B cell (primary cell): Measurements from ENCODE around the gene SAMD1. TPM values are rescaled to one million over a fixed set of nuclear protein-coding genes. Genes with fewer than 3 reads are reported as not detected.

ENCODE experiments used
- ATAC-seq: fragments of 200-7000 bp; cut with Tn5 transposase; one replicate; pipeline ENCODE4 v1.10.0; 2021; ENCODE audit warnings: low read depth, mild to moderate bottlenecking, moderate number of reproducible peaks, moderate library complexity
- CTCF ChIA-PET: fragments of 350-600 bp; sonication (Branson Sonifier 250); formaldehyde crosslinking; loops from one replicate; lab custom pipeline; 2021; ENCODE audit warnings: antibody characterized with exemption, inconsistent platforms; lab: Charles Lee
- POLR2A ChIA-PET: fragments of 350-600 bp; sonication (Branson Sonifier 250); formaldehyde crosslinking; loops from one replicate; lab custom pipeline; 2021; ENCODE audit warnings: antibody characterized with exemption; lab: Charles Lee
- DNase-seq: peaks from one replicate; pipeline ENCODE4 v3.0.0; 2013
- H2AFZ ChIP-seq: 2 replicates; pipeline ENCODE4 v1.6.1; 2012; ENCODE audit warnings: mild to moderate bottlenecking, low read depth, low read length; ENCODE audit not compliant: insufficient read depth, poor library complexity, severe bottlenecking
- H3K27ac ChIP-seq, 2 donors: 1 replicate in 1 of 2; 2 replicates in 1 of 2; pipeline ENCODE4 v1.5.1; 2012 to 2013; ENCODE audit warnings: low read length in 2 of 2, mild to moderate bottlenecking in 2 of 2, moderate library complexity in 1 of 2
- H3K27me3 ChIP-seq, 4 experiments: fragments of 200-600 bp in 1 of 4; sonication (generic) in 1 of 4; replicated peaks in 1 of 4; 1 replicate in 2 of 4; 2 replicates in 2 of 4; pipeline versions ENCODE4 v1.6.1 to v1.7.0; 2013 to 2016; ENCODE audit warnings: low read length in 3 of 4, mild to moderate bottlenecking in 2 of 4, mixed read lengths in 1 of 4, moderate library complexity in 1 of 4; ENCODE audit not compliant: insufficient read depth in 4 of 4, control insufficient read depth in 3 of 4; ENCODE audit errors: control extremely low read depth in 1 of 4
- H3K36me3 ChIP-seq, 2 experiments: replicated peaks in 1 of 2; 1 replicate in 1 of 2; 2 replicates in 1 of 2; pipeline versions ENCODE4 v1.6.1 to v1.7.1; 2013; ENCODE audit warnings: low read length in 1 of 2; ENCODE audit not compliant: insufficient read depth in 2 of 2, control insufficient read depth in 1 of 2; ENCODE audit errors: control extremely low read depth in 1 of 2, extremely low read depth in 1 of 2
- H3K4me1 ChIP-seq, 2 donors: fragments of 200-600 bp in 1 of 2; sonication (generic) in 1 of 2; 1 replicate in 1 of 2; 2 replicates in 1 of 2; pipeline versions ENCODE4 v1.5.1 to v1.6.1; 2013 to 2017; ENCODE audit warnings: low read length in 2 of 2; ENCODE audit not compliant: control insufficient read depth in 2 of 2, insufficient read depth in 2 of 2
- H3K4me2 ChIP-seq: replicated peaks from 2 replicates; pipeline ENCODE3; 2012; ENCODE audit warnings: mild to moderate bottlenecking, low read depth, low read length; ENCODE audit not compliant: poor library complexity, severe bottlenecking
- H3K4me3 ChIP-seq, 5 experiments: fragments of 200-600 bp in 1 of 5; sonication (generic) in 1 of 5; 1 replicate in 3 of 5; 2 replicates in 2 of 5; pipeline versions ENCODE4 v1.5.1 to v1.7.0; 2011 to 2016; ENCODE audit warnings: low read length in 4 of 5, mild to moderate bottlenecking in 4 of 5, low read depth in 2 of 5, control low read depth in 1 of 5, moderate library complexity in 1 of 5; ENCODE audit not compliant: insufficient read depth in 1 of 5; ENCODE audit errors: control extremely low read depth in 1 of 5, extremely low read depth in 1 of 5
- H3K79me2 ChIP-seq: fragments of 200-600 bp; sonication (generic); one replicate; pipeline ENCODE4 v1.6.0; 2016; ENCODE audit warnings: low read length; ENCODE audit not compliant: control insufficient read depth, insufficient read depth
- H3K9ac ChIP-seq: fragments of 200-600 bp; sonication (generic); 2 replicates; pipeline ENCODE4 v1.6.1; 2017; ENCODE audit warnings: mild to moderate bottlenecking, low read length, moderate library complexity
- H3K9me3 ChIP-seq, 3 donors: one replicate each; pipeline versions ENCODE4 v1.6.1 to v1.7.1; 2013; ENCODE audit warnings: low read length in 2 of 3; ENCODE audit not compliant: control insufficient read depth in 2 of 3, insufficient read depth in 1 of 3; ENCODE audit errors: control extremely low read depth in 1 of 3
- H4K20me1 ChIP-seq: 2 replicates; pipeline ENCODE4 v1.6.0; 2012; ENCODE audit warnings: mild to moderate bottlenecking, low read length; ENCODE audit not compliant: insufficient read depth, control insufficient read depth, poor library complexity, severe bottlenecking
- H3K27ac Mint-ChIP-seq: one replicate; pipeline ENCODE4 v1.8.0; 2021; ENCODE audit warnings: mixed read lengths
- H3K27me3 Mint-ChIP-seq: one replicate; pipeline ENCODE4 v1.8.0; 2021; ENCODE audit warnings: mixed read lengths
- H3K4me1 Mint-ChIP-seq: one replicate; pipeline ENCODE4 v1.8.0; 2021; ENCODE audit warnings: mixed read lengths
- H3K4me3 Mint-ChIP-seq: one replicate; pipeline ENCODE4 v1.8.0; 2021; ENCODE audit warnings: mixed read lengths
- H3K9me3 Mint-ChIP-seq: one replicate; pipeline ENCODE4 v1.8.0; 2022; ENCODE audit warnings: mixed read lengths; ENCODE audit not compliant: insufficient read depth
- CTCF ChIP-seq: fragments of 200-600 bp; IDR thresholded peaks from one replicate; pipeline ENCODE4 v1.8.0; 2022; ENCODE audit warnings: antibody characterized with exemption, mild to moderate bottlenecking
- EZH2 ChIP-seq: IDR thresholded peaks from 2 replicates; pipeline ENCODE4 v1.6.1; 2012; ENCODE audit warnings: borderline replicate concordance, low read depth, mild to moderate bottlenecking, moderate library complexity, low read length; ENCODE audit not compliant: insufficient read depth, poor library complexity, severe bottlenecking
- WGBS: methylation state at CpG from one replicate; pipeline ENCODE4 v1.1.5; 2013; ENCODE audit warnings: missing lambda C conversion rate; ENCODE audit not compliant: insufficient coverage; 5-methylcytosine and 5-hydroxymethylcytosine counted together
- intact Hi-C: fragments of 100-400 bp; cut with micrococcal nuclease; formaldehyde crosslinking; loops from one replicate; pipeline ENCODE4 v1.10.0; 2022
- polyA plus RNA-seq: library from polyadenylated mRNA; depleted of rRNA; stranded (reverse); fragments of >200 nt; gene quantifications from 2 replicates; pipeline ENCODE4 v1.2.3, GENCODE V29; 2012
- total RNA-seq, 2 donors: library from RNA; stranded (reverse); fragments of 120-200 nt in 1 of 2; gene quantifications; 1 replicate in 1 of 2; 2 replicates in 1 of 2; pipeline versions ENCODE4 v1.2.3 to v1.2.4, GENCODE V29; 2013 to 2022

The SAMD1 gene
- total and polyA plus RNA-seq, 2 donors (not counting 1 experiment from before 2014, with no cell fraction given) = 17.4 to 39.2 TPM

DNA sequence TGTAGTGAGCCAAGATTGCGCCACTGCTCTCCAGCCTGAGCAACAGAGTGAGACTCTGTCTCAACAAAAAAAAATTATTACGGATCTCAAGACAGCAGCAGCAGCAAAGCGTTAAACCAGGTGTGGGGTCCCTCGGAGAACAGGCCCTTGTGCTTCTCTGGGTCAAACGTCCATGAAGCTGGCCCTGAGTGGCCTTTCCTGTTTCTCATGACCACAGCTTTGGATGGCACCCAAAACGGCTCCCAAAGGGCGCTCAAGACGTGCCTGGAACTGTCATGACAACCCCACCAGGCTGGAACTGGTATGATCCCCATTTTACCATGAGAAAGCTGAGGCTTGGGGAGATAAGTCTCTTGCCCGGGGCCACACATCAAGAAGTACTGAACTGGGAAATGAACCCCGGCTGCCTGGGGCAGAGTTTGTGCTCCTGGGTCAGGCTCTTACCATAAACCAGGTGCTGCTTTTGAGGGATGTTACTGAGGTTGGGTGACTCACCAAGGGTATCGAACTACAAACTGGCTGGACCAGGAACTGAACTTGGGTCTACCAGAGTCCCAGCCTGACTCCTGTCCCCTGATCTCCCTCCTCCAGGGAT is 11.6 kb upstream of the SAMD1 start:
- CTCF ChIA-PET = interaction anchor here (1.6 kb wide), 1 partner anchor 21 kb away, joined by 4 read pairs; no protein-coding TSS in a partner anchor
- 94% methylated on average over 10 of the region's 11 CpGs for WGBS
- TF ChIP-seq CTCF (no peak), EZH2 (no peak)

GRCh38 chr19:14101003-14101545 is 10.5 kb upstream of the SAMD1 start:
- Histone ChIP-seq H3K4me2 (no peak overlapping the region), H3K27ac (no peak overlapping the region), H3K27me3 (no peaks in the 10 kb centered on the region), H3K36me3 (peaks cover 0 to 41% of the 10 kb centered on the region in 2 experiments), H2AFZ (no peak overlapping the region), H3K4me1 (no peaks in the 10 kb centered on the region), H3K9me3 (no peaks in the 10 kb centered on the region), H4K20me1 (no peaks in the 10 kb centered on the region), H3K4me3 (no peak overlapping the region), H3K79me2 (peaks cover 2% of the 10 kb centered on the region), H3K9ac (no peak overlapping the region)
- CTCF ChIA-PET = no interaction called here
- POLR2A ChIA-PET = interaction anchor here (0.6 kb wide), 1 partner anchor 287 kb away, joined by 5 read pairs; no protein-coding TSS in a partner anchor
- ATAC-seq (no peak), DNase-seq (no peak)
- H3K27me3 Mint-ChIP-seq = no peaks in the 10 kb centered on the region
- 96% methylated on average over 4 of the region's 6 CpGs for WGBS
- no peak overlapping the region for H3K4me3 Mint-ChIP-seq
- H3K4me1 Mint-ChIP-seq = no peaks in the 10 kb centered on the region
- H3K27ac Mint-ChIP-seq = no peak overlapping the region
- H3K9me3 Mint-ChIP-seq = no peaks in the 10 kb centered on the region
- intact Hi-C loops = no loop called here
- TF ChIP-seq EZH2 (no peak), CTCF (no peak)

More for the DNA sequence above, 11.6 kb upstream of the SAMD1 start:
- Histone ChIP-seq H2AFZ (no peak overlapping the region), H3K4me3 (no peak overlapping the region), H3K27ac (no peak overlapping the region), H3K79me2 (peaks cover 2% of the 10 kb centered on the region), H3K36me3 (peaks cover 0 to 32% of the 10 kb centered on the region in 2 experiments), H3K9ac (no peak overlapping the region), H3K4me2 (no peak overlapping the region), H3K9me3 (no peaks in the 10 kb centered on the region), H3K27me3 (no peaks in the 10 kb centered on the region), H4K20me1 (no peaks in the 10 kb centered on the region), H3K4me1 (no peaks in the 10 kb centered on the region)
- Mint-ChIP-seq H3K4me3 (no peak overlapping the region), H3K27me3 (no peaks in the 10 kb centered on the region), H3K9me3 (no peaks in the 10 kb centered on the region), H3K27ac (no peak overlapping the region), H3K4me1 (no peaks in the 10 kb centered on the region)
- ATAC-seq (no peak), DNase-seq (no peak)
- POLR2A ChIA-PET = no interaction called here
- intact Hi-C loops = no loop called here
